GM19025 (cell line): ENCODE measurements around the gene CCL20.
A peak's percentile ranks its signal among the peaks of the same experiment; 100 is the strongest.
"Not testable (repeated sequence)": the region's sequence is repeated elsewhere in the genome, so short reads cannot be mapped to it uniquely, and the experiment has no call there.

Experiments
- ATAC-seq: cut with Tn5 transposase; IDR thresholded peaks from one replicate; pipeline ENCODE4 v1.9.1; 2021; ENCODE audit warnings: mild to moderate bottlenecking, low read depth, moderate library complexity; ENCODE audit not compliant: unreplicated experiment

The CCL20 gene

GRCh38 chr2:227813562-227814353 lies at the start of gene CCL20:
TSS of gene CCL20 (plus strand) at chr2:227813842. CDS start at chr2:227813912, 70 bp downstream.
- no peak for ATAC-seq

DNA sequence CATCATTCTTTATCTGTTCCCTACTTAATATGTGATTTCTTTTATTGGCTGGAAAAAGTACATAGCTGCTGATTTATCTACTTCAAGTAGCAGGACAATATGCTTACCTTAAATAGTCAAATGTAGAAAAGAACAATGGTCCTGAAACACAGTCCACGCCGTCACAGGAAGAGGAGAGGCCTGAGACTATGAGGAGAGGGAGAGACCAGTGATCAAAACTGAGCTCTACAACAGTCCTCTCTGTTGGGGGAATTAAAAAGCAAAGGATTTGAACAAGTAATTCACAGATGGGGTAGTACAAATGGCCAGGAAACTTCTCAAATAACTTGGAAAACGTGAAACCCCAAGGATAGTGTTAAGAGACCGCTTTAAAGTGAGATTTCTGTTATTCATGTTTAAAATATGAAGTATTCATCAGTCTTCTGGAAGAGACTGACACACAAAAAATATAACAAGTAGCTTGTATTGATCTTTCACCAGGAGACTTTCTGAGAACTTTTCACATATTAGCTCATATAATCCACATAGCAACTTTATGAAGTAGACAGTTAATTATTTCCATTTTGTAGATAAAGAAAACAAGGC lies 47.8 kb upstream of the CCL20 start:
- no peak for ATAC-seq

DNA sequence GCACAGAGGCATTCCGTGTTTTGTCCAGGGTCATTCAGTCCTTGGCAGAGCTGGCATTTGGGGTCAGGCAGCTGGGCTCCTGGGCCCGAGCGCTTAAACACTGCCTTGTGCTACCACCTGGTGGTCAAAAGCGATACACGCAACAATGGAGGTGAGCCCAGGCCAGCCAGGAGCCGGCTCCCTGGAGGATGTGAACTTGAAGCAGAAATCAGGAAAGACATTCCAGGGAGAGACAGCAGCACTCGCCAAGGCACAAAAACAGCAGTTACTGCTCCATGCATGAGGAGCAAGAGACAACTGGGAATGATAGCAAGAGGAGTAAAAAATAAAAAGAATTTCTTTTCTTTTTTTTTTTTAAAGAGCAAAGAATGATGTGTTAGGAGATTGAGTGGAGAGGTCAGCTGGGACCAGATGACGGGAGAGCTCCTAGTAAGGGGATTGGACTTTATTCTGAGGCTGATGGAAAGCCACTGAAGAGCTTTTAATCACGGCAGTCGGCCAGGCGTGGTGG lies 47.2 kb upstream of the CCL20 start:
- peak; percentile 87 for ATAC-seq

- no peak for ATAC-seq
These were observed 45.8 kb upstream of the CCL20 start for GRCh38 chr2:227767830-227768229.

GRCh38 chr2:227772197-227772661 lies 41.4 kb upstream of the CCL20 start:
- no peak for ATAC-seq

- ATAC-seq, result no peak
These were observed 40.7 kb upstream of the CCL20 start for GRCh38 chr2:227772932-227773331.

DNA sequence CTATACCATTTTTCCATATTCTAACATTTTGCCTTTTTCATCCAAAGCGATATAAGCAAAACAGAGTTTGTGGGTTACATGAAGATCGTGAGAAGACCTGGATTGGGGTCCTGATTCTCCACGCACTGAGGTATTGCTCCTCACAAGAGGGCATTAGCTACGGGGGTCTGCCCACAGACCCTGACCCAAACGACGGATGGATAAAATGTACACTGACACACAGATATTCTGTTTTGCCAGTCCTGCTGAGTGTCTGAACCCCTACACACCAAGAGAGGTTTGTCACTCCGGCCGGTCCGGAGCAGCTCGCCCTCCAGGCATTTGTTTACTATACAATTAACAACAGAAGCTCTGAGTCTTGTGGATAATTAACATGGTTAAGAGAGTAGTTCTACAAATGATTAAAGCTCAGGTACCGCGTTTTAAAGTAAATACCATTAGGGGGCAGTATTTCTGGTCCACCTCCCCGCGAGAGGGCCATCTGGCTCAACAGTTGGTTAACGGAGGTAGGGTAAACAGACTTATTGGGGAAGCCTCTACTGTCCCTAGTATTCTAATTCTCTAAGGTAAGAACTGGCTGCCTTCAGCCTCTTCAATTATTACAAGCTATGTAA lies 39.5 kb upstream of the CCL20 start:
- ATAC-seq, result no peak

- no peak for ATAC-seq
These were observed 38.5 kb upstream of the CCL20 start for GRCh38 chr2:227774895-227775842.

- ATAC-seq, result no peak
These were observed 32.5 kb upstream of the CCL20 start for GRCh38 chr2:227780981-227781615.

DNA sequence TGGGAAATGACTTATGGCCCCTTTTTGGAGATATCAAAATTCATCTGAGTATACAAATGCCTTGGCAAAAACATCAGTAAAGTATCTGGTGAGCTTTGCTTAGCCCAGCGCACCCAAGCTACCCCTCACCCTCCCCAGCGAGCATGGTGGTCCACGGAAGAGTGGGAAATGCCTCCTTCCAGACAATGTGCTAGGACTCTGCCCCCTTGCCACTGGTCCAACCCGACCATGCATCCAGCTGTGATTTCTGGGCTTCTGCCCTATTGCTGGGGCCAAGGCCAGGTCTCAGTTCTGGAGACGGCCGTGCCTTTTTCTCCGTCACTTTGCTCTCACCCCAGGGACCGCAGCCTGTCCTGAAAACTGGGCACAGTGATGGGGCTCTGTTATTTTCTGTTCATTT lies 31.8 kb upstream of the CCL20 start:
- ATAC-seq, result no peak

DNA sequence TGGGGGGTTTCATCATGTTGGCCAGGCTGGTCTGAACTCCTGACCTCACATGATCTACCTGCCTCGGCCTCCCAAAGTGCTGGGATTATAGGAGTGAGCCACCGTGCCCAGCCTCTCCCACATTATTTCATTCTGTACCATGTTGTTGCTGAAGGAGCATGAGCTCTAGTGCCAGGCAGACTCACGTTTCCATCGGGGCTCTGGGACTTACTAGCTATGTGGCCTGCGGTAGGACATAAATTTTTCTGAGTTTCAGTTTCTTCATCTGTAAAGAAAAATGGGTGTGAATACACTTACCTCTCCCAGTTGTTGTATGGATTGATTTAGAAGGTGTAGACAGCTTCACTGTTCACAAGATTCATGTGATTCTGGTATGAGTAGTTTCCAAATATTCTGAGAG lies 30.8 kb upstream of the CCL20 start:
- peak; percentile 27 for ATAC-seq

DNA sequence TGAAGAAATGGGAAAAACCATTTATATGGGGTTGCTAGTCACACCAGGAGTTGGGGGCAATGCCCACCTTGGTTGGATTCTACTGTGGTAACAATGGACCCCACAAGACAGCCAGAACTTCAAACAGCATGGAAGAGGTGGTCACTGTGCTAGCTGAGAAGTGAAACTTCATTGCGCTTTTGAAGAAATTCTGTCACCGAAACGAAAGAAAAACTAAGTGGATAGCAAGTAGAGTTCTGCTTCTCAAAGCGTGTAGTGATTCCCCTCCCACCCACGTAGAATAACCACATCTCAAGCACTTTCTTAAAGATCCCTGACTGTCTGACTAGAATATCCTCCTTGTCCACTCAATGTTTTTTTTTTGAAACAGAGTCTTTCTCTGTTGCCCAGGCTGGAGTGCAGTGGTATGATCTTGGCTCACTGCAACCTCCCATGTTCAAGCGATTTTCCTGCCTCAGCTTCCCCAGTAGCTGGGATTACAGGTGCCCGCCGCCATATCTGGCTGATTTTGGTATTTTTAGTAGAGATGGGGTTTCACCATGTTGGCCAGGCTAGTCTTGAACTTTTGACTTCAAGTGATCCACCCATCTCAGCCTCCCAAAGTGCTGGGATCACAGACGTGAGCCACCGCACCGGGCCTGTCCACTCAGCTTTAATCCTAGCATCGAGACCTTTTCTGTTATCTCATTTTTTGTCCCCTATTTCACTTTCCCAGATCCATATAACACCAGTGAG lies 30.1 kb upstream of the CCL20 start:
- ATAC-seq, result peak; percentile 98

GRCh38 chr2:227785293-227785692 lies 28.3 kb upstream of the CCL20 start:
- ATAC-seq, result no peak

- ATAC-seq, result no peak
These were observed 25.1 kb upstream of the CCL20 start for GRCh38 chr2:227788561-227789018.

GRCh38 chr2:227789803-227790202 lies 23.8 kb upstream of the CCL20 start:
- peak; percentile 58 for ATAC-seq

GRCh38 chr2:227793148-227793712 lies 20.4 kb upstream of the CCL20 start:
- no peak for ATAC-seq

DNA sequence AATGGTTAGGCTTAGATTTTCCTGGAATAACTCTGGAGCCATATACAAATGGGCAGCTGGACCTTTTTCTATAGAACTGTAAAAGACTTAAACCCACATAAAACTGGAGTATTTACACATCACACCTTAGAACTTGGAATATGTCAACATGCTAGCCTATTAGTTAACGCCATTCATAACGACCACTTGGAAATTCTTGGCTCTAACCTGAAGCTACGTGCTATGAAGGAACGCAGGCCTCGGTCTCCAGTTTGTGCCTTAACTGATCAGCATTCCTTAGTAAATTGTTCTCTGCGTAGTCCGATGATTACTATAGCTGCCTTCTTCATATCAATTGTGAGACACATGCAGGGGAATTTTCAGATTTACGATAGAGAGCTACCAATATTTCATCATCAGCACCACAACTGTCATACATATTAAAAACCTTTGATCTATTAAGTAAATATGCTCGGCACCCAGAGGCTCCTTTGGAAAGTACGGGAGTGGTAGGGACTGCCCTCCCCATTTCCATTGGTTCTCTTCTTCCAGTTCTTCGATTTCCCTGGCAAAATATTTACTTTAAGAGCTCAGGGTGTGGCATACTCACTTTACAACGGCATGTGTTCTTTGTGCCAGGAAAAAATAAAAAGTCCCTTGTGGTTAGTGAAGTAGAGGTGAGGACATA lies 17.5 kb upstream of the CCL20 start:
- no peak for ATAC-seq

GRCh38 chr2:227796768-227797167 lies 16.9 kb upstream of the CCL20 start:
- ATAC-seq, result not testable (repeated sequence)
